GM21825 (cell line): ENCODE measurements around the gene HSD11B1.

ENCODE experiments used
- ATAC-seq: cut with Tn5 transposase; IDR thresholded peaks from one replicate; pipeline ENCODE4 v1.9.1; 2021; ENCODE audit warnings: mild to moderate bottlenecking, moderate library complexity; ENCODE audit not compliant: unreplicated experiment

HSD11B1 gene

GRCh38 chr1:209704584-209704983, at the start of gene HSD11B1:
HSD11B1 (plus strand) TSS chr1:209704846; CDS start chr1:209704943, 97 bp downstream.
- no peak for ATAC-seq

GRCh38 chr1:209655411-209656231, 49.0 kb upstream of the HSD11B1 start:
- ATAC-seq, result no peak

DNA sequence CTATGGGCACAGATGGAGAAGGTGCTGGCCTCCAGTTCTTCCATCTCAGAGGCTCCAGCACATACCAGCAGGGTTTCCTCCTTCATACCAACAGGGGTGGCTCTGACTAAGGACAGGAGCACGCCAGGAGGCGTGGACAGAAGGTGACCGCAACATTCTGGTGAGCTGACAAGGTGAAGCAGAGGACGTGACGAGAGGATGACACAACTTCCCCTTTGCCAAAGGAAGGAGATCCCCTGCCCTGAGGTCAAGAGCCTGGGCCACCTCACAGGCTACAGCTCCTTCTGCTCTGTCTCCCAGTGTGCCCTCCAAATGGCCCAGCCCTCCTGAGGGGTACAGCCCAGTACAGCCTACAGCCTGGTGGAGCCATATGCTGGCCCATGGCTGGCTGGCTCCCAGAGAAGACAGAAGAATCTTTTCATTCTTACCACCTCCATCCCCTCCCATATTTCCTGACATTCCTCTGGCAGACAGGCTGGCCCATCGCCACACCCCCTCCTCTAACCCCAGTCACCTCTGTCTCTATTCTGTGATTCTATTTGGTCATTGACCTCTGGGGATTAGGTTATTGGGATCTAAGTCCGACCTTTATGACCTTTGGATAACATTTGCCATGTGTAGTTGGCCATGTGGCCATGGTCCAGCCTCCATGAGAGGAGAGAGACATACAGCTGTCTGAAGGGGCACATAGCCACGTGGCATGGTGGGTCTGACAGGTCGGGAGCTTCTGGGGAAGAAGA, 47.3 kb upstream of the HSD11B1 start:
- no peak for ATAC-seq

DNA sequence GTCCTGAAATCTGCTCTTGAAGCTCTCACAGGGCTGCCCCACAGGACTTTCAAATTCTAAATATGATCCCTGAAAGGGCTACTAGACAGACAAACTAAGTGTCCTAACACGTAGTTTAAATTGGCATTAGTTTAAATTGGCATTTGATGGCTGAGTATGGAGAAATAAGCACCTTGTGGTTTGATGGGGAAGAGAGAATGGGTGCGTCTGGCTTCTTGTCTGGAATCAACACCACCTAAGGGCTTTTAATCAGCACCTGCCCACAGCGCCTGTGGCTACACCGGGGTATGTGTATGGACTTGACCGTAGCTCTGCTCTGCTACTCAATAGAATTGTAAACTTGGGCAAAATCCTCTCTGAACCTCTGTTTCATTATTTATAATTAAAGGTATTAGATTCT, 46.7 kb upstream of the HSD11B1 start:
- ATAC-seq, result no peak

DNA sequence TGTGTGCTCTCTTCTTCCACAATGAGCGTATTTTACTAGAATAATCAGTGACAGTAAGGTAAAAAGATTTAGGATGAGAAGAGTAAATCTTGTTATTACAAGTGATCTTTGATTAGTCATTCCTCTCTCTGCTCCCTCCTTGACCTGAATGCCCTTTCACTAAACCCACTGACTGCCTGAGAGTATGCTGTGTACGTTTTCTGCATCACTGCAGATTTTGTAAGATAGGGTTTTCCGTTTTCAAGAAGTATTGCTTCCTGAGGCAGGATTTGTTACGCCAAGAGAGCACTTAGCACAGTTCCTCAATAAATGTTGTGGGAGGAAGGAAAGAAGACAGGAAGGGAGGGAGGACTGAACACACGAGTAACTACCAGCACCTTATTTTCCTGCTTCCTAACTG, 44.7 kb upstream of the HSD11B1 start:
- peak; percentile 78 for ATAC-seq

GRCh38 chr1:209661071-209661470, 43.6 kb upstream of the HSD11B1 start:
- no peak for ATAC-seq

DNA sequence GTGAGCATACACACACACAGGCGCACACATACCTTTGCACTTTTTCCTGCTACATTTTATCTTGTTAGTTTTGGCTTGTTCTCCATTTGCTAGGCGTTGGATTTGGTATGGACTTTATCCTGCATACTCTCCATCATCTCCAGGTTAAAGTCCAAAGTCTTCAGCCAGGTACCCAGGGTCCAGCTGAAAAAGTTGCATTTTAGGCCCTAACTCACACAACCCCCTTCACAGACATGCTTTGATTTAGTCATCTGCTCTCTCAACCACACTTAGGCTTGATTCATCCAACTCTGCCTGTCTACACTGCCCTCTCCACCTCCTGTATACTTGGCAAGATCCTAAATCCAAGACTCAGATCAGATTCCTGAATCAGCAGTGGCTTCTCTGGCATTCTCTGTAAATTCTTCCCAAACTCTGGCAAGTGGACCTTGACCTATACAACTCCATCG, 41.7 kb upstream of the HSD11B1 start:
- no peak for ATAC-seq

DNA sequence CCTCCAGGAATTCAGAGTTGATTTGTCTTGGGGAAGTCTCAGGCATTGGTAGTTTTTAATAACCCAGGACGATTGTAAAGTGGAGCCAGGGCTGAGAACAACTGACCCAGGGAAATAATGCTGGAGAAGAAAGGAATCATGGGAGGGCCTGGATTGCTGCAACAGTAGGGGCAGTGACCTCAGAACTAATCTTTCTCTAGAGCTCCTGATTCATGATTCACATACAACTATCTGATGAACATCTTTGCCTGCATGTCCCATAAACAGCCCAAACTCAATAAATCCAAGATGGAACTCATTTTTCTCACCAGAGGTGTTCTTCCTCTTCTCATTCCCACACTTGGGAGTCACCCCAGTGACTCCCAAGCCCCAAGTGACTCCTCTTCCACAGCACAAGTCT, 37.5 kb upstream of the HSD11B1 start:
- ATAC-seq, result no peak

DNA sequence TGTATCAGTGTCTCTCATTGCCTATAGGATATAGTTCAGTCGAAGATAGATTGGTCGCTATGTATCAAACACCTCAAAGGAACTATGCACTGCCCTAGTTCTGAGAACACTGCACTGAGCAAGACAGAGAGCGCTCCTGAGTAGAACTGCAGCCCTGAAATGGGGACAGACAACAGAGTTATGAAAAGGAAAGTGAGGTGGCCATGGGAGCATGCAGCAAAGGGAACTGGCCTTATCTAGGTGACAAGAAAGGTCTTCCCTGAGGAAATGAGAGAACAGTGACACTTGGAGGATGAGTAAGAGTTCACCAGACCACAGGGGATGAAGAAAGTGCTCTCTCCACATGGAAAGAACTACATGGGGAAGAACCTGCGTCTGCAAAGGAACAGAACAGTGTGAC, 36.9 kb upstream of the HSD11B1 start:
- ATAC-seq, result no peak

- ATAC-seq, result no peak
These were observed 34.1 kb upstream of the HSD11B1 start for GRCh38 chr1:209670441-209671082.

DNA sequence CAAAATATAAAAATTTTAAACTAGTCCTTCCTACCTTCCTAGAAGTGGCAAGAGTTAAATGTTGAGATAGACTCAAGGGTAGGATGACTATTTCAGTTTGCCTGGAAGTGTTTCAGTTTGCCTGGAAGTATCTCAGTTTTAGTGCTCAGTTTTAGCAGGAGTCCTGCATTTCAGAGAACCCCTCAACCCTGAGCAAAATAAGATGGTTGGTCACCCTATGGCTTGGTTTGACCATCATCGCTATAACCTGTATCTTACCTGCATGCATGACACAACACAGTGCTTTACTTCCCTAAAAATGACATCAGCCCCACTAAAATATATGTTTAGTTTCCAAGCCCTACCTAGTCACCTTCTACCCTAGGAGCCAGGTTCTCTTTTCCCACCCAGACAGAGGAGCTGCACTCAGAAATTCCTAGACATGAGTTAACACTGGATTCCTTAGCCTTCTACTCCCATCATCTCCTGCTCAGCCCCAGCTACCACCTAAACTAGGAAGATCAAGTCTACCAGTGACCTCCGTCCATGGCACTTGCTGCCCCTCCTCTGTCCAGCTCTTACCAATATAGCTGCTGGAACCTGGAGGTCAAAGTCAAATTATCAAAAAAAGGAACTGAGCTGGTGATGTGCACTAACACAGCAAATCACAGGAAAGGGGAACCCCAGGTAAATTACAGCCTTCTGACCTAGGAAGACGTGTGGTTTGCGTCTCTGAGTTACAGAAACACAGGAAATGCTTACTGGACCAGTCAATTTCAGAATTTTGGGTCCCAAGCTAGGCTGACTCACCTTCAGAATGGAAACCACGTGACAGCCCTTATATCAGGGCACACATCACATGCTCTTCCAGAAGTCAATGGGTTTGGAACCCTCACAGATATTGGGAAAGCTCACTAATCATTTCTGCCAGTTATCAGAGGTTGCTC, 31.7 kb upstream of the HSD11B1 start:
- peak; percentile 85 for ATAC-seq

GRCh38 chr1:209673631-209674417, 30.8 kb upstream of the HSD11B1 start:
- no peak for ATAC-seq

DNA sequence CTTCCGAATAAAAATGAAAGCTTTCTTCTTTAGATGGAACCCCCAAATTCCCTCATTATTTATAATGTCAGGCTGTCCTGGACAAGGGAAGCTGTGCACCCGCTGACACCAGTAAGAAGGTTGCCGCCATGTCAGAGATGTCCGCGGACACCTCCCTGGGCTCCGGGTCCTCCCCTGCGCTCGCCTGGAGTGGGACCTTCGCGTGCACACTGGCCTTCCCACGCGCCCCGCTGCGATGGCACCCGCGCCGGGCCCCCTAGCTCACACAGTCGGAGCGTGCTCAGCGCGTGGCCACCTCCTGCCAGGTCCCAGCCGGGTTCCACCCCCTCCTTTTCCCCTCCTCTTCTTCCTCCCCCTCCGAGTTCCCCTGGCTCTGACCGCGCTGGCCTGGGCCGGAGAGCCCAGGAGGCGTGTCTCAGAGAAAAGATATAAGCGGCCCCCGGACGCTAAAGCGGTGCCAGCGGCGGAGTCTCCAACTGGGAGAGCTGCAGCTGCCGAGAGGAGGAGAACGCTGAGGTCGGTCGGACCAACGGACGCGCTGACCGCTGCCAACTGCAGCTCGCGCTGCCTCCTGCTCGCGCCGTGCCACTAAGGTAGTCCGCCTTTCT, 29.6 kb upstream of the HSD11B1 start, which contains the start of gene G0S2:
G0S2 (plus strand) TSS at position 456 of the 608 bp plus-strand sequence. CDS start 273 bp downstream, outside the sequence.
- ATAC-seq, result no peak

- no peak for ATAC-seq
These were observed 29.0 kb upstream of the HSD11B1 start for GRCh38 chr1:209675565-209676154.

- ATAC-seq, result no peak
These were observed 25.6 kb upstream of the HSD11B1 start for GRCh38 chr1:209678981-209679539.

DNA sequence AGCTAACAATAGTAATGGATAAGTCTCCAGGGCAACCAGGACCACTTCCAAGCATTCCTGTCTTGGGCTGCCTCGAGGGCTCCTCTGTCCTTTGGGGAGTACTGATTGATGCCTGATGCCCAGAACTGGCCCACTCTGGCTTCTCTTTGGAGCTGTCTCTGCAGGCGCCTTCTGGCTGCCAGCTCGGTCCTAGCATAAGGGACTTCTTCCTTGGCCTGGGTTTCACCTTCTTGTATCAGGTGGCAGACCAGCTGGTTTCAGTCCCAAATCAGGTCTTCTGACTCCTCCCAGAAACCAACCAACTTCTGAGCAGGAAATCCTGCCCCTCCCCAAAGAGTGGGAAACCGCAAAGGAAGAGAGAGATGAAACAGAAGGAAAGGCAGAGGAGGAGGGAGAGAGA, 18.8 kb upstream of the HSD11B1 start:
- ATAC-seq, result peak; percentile 83

DNA sequence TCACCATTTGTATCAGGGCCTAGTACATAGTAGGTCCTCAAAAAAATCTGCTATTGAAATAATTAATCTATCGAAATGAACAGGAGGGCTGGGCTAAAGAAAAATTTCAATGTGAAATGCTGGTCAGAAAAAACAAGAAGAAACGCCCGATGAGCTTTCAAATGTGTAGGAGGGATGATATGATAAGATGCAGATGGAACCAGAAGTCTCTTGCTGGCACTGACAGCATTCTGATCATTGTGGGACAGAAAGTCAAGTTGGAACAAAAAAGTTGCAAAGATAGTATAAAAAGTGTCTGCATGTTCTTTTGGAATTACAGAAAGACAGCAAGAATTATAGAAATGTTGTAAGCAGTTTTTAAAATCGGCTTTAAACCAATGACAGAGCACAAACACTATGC, 18.3 kb upstream of the HSD11B1 start:
- no peak for ATAC-seq

DNA sequence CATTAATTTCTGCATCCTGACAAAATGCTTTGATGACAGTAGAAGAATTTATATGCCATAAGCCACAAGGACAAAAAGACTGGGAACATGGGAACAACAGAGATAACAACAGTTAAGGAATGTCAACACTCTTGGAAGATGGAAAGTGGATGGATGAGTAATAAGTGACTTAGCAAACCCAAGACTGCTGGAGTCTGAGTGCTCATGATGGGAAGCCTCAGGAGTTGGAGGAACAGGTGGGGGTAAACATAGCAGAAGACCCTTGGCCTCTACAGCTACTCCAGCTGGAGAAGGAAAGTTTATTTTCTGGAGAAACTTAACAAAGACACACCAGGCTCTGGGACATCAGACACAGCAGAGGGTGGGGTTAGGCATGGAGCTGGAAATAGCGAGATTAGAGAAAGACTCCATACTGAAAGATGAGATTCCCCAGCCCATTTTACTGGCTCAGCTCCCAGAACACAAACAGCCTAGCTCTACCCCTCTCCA, 15.9 kb upstream of the HSD11B1 start:
- no peak for ATAC-seq
